Duodenal mucosa (tissue), 2 donors: ENCODE measurements around the gene RPL32.

Source experiments
- H3K27ac ChIP-seq: one replicate; pipeline ENCODE4 v1.7.0; 2013; ENCODE audit warnings: low read depth, low read length
- H3K27me3 ChIP-seq, 2 donors: one replicate each; pipeline ENCODE4 v1.7.0; 2013; ENCODE audit warnings: low read length in 2 of 2, control low read depth in 1 of 2; ENCODE audit not compliant: insufficient read depth in 2 of 2, control insufficient read depth in 1 of 2
- H3K36me3 ChIP-seq, 2 donors: one replicate each; pipeline ENCODE4 v1.7.0; 2013; ENCODE audit warnings: low read length in 2 of 2, control low read depth in 1 of 2; ENCODE audit not compliant: insufficient read depth in 2 of 2, control insufficient read depth in 1 of 2
- H3K4me1 ChIP-seq, 2 donors: one replicate each; pipeline ENCODE4 v1.7.0; 2013; ENCODE audit warnings: low read length in 2 of 2, control low read depth in 1 of 2; ENCODE audit not compliant: insufficient read depth in 2 of 2, control insufficient read depth in 1 of 2
- H3K4me3 ChIP-seq, 2 donors: one replicate each; pipeline ENCODE4 v1.7.0; 2013; ENCODE audit warnings: low read length in 2 of 2, low read depth in 1 of 2
- H3K9ac ChIP-seq, 2 donors: one replicate each; pipeline ENCODE4 v1.7.0; 2013; ENCODE audit warnings: low read length in 2 of 2, low read depth in 1 of 2
- H3K9me3 ChIP-seq, 2 donors: one replicate each; pipeline ENCODE4 v1.7.0; 2013; ENCODE audit warnings: low read length in 2 of 2, control low read depth in 1 of 2; ENCODE audit not compliant: control insufficient read depth in 1 of 2

The RPL32 gene

GRCh38 chr3:12832350-12833221 is 8.8 kb downstream of the RPL32 start:
- Histone ChIP-seq H3K27ac (no peak overlapping the region), H3K36me3 (peaks cover 51 to 73% of the 10 kb centered on the region in 2 donors)

GRCh38 chr3:12831301-12831866 is 10.0 kb downstream of the RPL32 start:
- Histone ChIP-seq H3K9me3 (no peaks in the 10 kb centered on the region), H3K36me3 (peaks cover 41 to 61% of the 10 kb centered on the region in 2 donors), H3K4me1 (no peaks in the 10 kb centered on the region), H3K27ac (no peak overlapping the region), H3K4me3 (no peak overlapping the region), H3K9ac (no peak overlapping the region), H3K27me3 (no peaks in the 10 kb centered on the region)

More at GRCh38 chr3:12832350-12833221, 8.8 kb downstream of the RPL32 start:
- no peak overlapping the region for H3K9ac ChIP-seq
- peaks cover 2 to 6% of the 10 kb centered on the region in 2 donors for H3K4me1 ChIP-seq
- no peaks in the 10 kb centered on the region for H3K9me3 ChIP-seq
- H3K27me3 ChIP-seq, result no peaks in the 10 kb centered on the region
- no peak overlapping the region for H3K4me3 ChIP-seq

GRCh38 chr3:12830785-12831156 is 10.6 kb downstream of the RPL32 start:
- H3K4me3 ChIP-seq, result no peak overlapping the region
- H3K9me3 ChIP-seq, result no peaks in the 10 kb centered on the region
- peaks cover 35 to 55% of the 10 kb centered on the region in 2 donors for H3K36me3 ChIP-seq
- H3K27me3 ChIP-seq, result no peaks in the 10 kb centered on the region
- H3K9ac ChIP-seq, result no peak overlapping the region
- no peak overlapping the region for H3K27ac ChIP-seq
- no peaks in the 10 kb centered on the region for H3K4me1 ChIP-seq

GRCh38 chr3:12829886-12830784 is 11.2 kb downstream of the RPL32 start:
- H3K36me3 ChIP-seq, result peaks cover 28 to 50% of the 10 kb centered on the region in 2 donors

GRCh38 chr3:12829404-12829803 is 12.0 kb downstream of the RPL32 start:
- no peak overlapping the region for H3K27ac ChIP-seq
- H3K36me3 ChIP-seq, result peaks cover 22 to 43% of the 10 kb centered on the region in 2 donors
- no peaks in the 10 kb centered on the region for H3K9me3 ChIP-seq

More at GRCh38 chr3:12829886-12830784, 11.2 kb downstream of the RPL32 start:
- no peaks in the 10 kb centered on the region for H3K4me1 ChIP-seq
- H3K9me3 ChIP-seq, result no peaks in the 10 kb centered on the region
- no peak overlapping the region for H3K9ac ChIP-seq
- H3K27me3 ChIP-seq, result no peaks in the 10 kb centered on the region
- H3K27ac ChIP-seq, result no peak overlapping the region
- H3K4me3 ChIP-seq, result no peak overlapping the region

GRCh38 chr3:12828751-12829150 is 12.6 kb downstream of the RPL32 start:
- H3K4me3 ChIP-seq, result no peak overlapping the region
- H3K4me1 ChIP-seq, result no peaks in the 10 kb centered on the region
- no peak overlapping the region for H3K27ac ChIP-seq
- H3K9me3 ChIP-seq, result no peaks in the 10 kb centered on the region
- H3K36me3 ChIP-seq, result peaks cover 15 to 36% of the 10 kb centered on the region in 2 donors
- H3K27me3 ChIP-seq, result no peaks in the 10 kb centered on the region
- no peak overlapping the region for H3K9ac ChIP-seq

More at GRCh38 chr3:12829404-12829803, 12.0 kb downstream of the RPL32 start:
- Histone ChIP-seq H3K4me1 (no peaks in the 10 kb centered on the region), H3K4me3 (no peak overlapping the region), H3K27me3 (no peaks in the 10 kb centered on the region), H3K9ac (no peak overlapping the region)

- H3K27me3 ChIP-seq, result no peaks in the 10 kb centered on the region
- H3K4me1 ChIP-seq, result no peaks in the 10 kb centered on the region
- H3K9ac ChIP-seq, result no peak overlapping the region
- H3K36me3 ChIP-seq, result peaks cover 4 to 7% of the 10 kb centered on the region in 2 donors
- H3K4me3 ChIP-seq, result no peak overlapping the region
- H3K9me3 ChIP-seq, result no peaks in the 10 kb centered on the region
- no peak overlapping the region for H3K27ac ChIP-seq
These were observed 16.2 kb downstream of the RPL32 start for GRCh38 chr3:12825156-12825555.

GRCh38 chr3:12824299-12824698 is 17.1 kb downstream of the RPL32 start:
- H3K27ac ChIP-seq, result no peak overlapping the region
- no peaks in the 10 kb centered on the region for H3K9me3 ChIP-seq
- no peaks in the 10 kb centered on the region for H3K27me3 ChIP-seq
- H3K4me1 ChIP-seq, result no peaks in the 10 kb centered on the region
- no peak overlapping the region for H3K9ac ChIP-seq
- H3K4me3 ChIP-seq, result no peak overlapping the region
- peaks cover 0 to 2% of the 10 kb centered on the region in 2 donors for H3K36me3 ChIP-seq

- no peaks in the 10 kb centered on the region for H3K27me3 ChIP-seq
These were observed 18.5 kb downstream of the RPL32 start for GRCh38 chr3:12822725-12823373.

More at GRCh38 chr3:12822725-12823373, 18.5 kb downstream of the RPL32 start:
- no peaks in the 10 kb centered on the region for H3K4me1 ChIP-seq
- H3K9ac ChIP-seq, result no peak overlapping the region
- H3K36me3 ChIP-seq, result peaks cover 0 to 2% of the 10 kb centered on the region in 2 donors
- no peak overlapping the region for H3K27ac ChIP-seq
- no peak overlapping the region for H3K4me3 ChIP-seq
- no peaks in the 10 kb centered on the region for H3K9me3 ChIP-seq
